Liver (tissue), 9 donors: ENCODE results near the gene RPTOR. TPM values are rescaled to one million over a fixed set of nuclear protein-coding genes. Genes with fewer than 3 reads are reported as not detected.

Source experiments
- DNase-seq: peaks from one replicate; pipeline ENCODE4 v3.0.0-alpha.2; 2017; ENCODE audit warnings: low spot score
- H3K27ac ChIP-seq, 2 donors: one replicate each; pipeline ENCODE4 v1.7.0; 2013; ENCODE audit warnings: inconsistent platforms in 2 of 2, low read length in 2 of 2, control low read depth in 1 of 2, low read depth in 1 of 2, mild to moderate bottlenecking in 1 of 2
- H3K27me3 ChIP-seq, 4 donors: one replicate each; pipeline versions ENCODE4 v1.6.1 to v1.7.0; 2013; ENCODE audit warnings: low read length in 3 of 4, inconsistent platforms in 1 of 4, mild to moderate bottlenecking in 1 of 4, moderate library complexity in 1 of 4; ENCODE audit not compliant: control insufficient read depth in 4 of 4, insufficient read depth in 4 of 4
- H3K36me3 ChIP-seq, 4 donors: one replicate each; pipeline versions ENCODE4 v1.6.1 to v1.7.0; 2013; ENCODE audit warnings: low read length in 3 of 4, mild to moderate bottlenecking in 3 of 4, low read depth in 1 of 4, moderate library complexity in 1 of 4; ENCODE audit not compliant: control insufficient read depth in 4 of 4, insufficient read depth in 3 of 4
- H3K4me1 ChIP-seq, 4 donors: one replicate each; pipeline versions ENCODE4 v1.6.1 to v1.7.0; 2013; ENCODE audit warnings: low read length in 3 of 4, mild to moderate bottlenecking in 3 of 4, moderate library complexity in 1 of 4; ENCODE audit not compliant: control insufficient read depth in 4 of 4, insufficient read depth in 4 of 4
- H3K4me3 ChIP-seq, 3 donors: one replicate each; pipeline versions ENCODE4 v1.6.1 to v1.7.0; 2013; ENCODE audit warnings: low read length in 3 of 3, control low read depth in 1 of 3, low read depth in 1 of 3, mild to moderate bottlenecking in 1 of 3
- H3K9ac ChIP-seq, 2 donors: one replicate each; pipeline ENCODE4 v1.7.0; 2013; ENCODE audit warnings: low read length in 2 of 2, mild to moderate bottlenecking in 2 of 2, moderate library complexity in 2 of 2, control low read depth in 1 of 2, low read depth in 1 of 2
- H3K9me3 ChIP-seq, 4 donors: one replicate each; pipeline versions ENCODE4 v1.6.1 to v1.7.0; 2013; ENCODE audit warnings: low read length in 3 of 4; ENCODE audit not compliant: control insufficient read depth in 4 of 4
- ATF3 ChIP-seq: IDR thresholded peaks from 2 replicates; pipeline ENCODE4 v1.6.1; 2016; ENCODE audit warnings: antibody characterized with exemption
- CTCF ChIP-seq: fragments of 150-350 bp; IDR thresholded peaks from 2 replicates; pipeline ENCODE4 v1.5.1; 2017; ENCODE audit warnings: improper control_type of control experiment, low read depth, low read length; ENCODE audit not compliant: missing input control
- FOXA1 ChIP-seq: IDR thresholded peaks from 2 replicates; pipeline ENCODE4 v1.6.1; 2016; ENCODE audit warnings: antibody characterized with exemption
- GABPA ChIP-seq, 2 donors: IDR thresholded peaks in 1 of 2; conservative IDR thresholded peaks in 1 of 2; 2 replicates each; pipeline ENCODE4 v1.6.1; 2016; ENCODE audit warnings: antibody characterized with exemption in 2 of 2, mild to moderate bottlenecking in 1 of 2, moderate library complexity in 1 of 2
- HNF4A ChIP-seq, 2 donors: conservative IDR thresholded peaks; 2 replicates each; pipeline ENCODE4 v1.6.1; 2016; ENCODE audit warnings: antibody characterized with exemption in 2 of 2, mild to moderate bottlenecking in 2 of 2
- HNF4G ChIP-seq: IDR thresholded peaks from 2 replicates; pipeline ENCODE4 v1.6.1; 2016; ENCODE audit warnings: antibody characterized with exemption
- JUND ChIP-seq, 2 donors: IDR thresholded peaks; 2 replicates each; pipeline ENCODE4 v1.6.1; 2016; ENCODE audit warnings: antibody characterized with exemption in 2 of 2
- NR2F2 ChIP-seq: IDR thresholded peaks from 2 replicates; pipeline ENCODE4 v1.6.1; 2016; ENCODE audit warnings: antibody characterized with exemption
- RAD21 ChIP-seq, 2 donors: IDR thresholded peaks; 2 replicates each; pipeline ENCODE4 v1.6.1; 2016; ENCODE audit warnings: antibody characterized with exemption in 2 of 2, mild to moderate bottlenecking in 2 of 2
- REST ChIP-seq: IDR thresholded peaks from 2 replicates; pipeline ENCODE4 v1.6.1; 2016; ENCODE audit warnings: antibody characterized with exemption, mild to moderate bottlenecking
- RXRA ChIP-seq, 2 donors: IDR thresholded peaks; 2 replicates each; pipeline ENCODE4 v1.6.1; 2017 to 2018; ENCODE audit warnings: antibody characterized with exemption in 2 of 2, mild to moderate bottlenecking in 1 of 2
- SP1 ChIP-seq: IDR thresholded peaks from 2 replicates; pipeline ENCODE4 v1.6.1; 2018; ENCODE audit warnings: antibody characterized with exemption, mild to moderate bottlenecking
- TAF1 ChIP-seq: conservative IDR thresholded peaks from 2 replicates; pipeline ENCODE4 v1.6.1; 2016; ENCODE audit warnings: antibody characterized with exemption, mild to moderate bottlenecking
- YY1 ChIP-seq: IDR thresholded peaks from 2 replicates; pipeline ENCODE4 v1.6.1; 2016; ENCODE audit warnings: antibody characterized with exemption, mild to moderate bottlenecking
- WGBS: extraction: QIAGEN DNeasy Blood & Tissue Kit; methylation state at CpG from one replicate; pipeline ENCODE4 v1.1.7; 2013; 5-methylcytosine and 5-hydroxymethylcytosine counted together
- polyA plus RNA-seq, 2 donors: library from polyadenylated mRNA; stranded (reverse) in 1 of 2; unstranded in 1 of 2; fragments of 200-250 nt in 1 of 2; fragments of >200 nt in 1 of 2; fragmentation: Nextera tagmentation in 1 of 2; extraction: Ambion mirVana in 1 of 2; gene quantifications; one replicate each; pipeline versions ENCODE4 v1.2.1 to v1.2.3, GENCODE V29; 2013 to 2015
- total RNA-seq, 2 donors: library from RNA; depleted of rRNA; stranded (reverse); fragments of >200 nt; gene quantifications; one replicate each; pipeline ENCODE4 v1.2.3, GENCODE V29; 2014
- TF ChIP-seq, protein P1 (sequence below): IDR thresholded peaks from 2 replicates; pipeline ENCODE4 v1.6.1; 2016; ENCODE audit warnings: antibody characterized with exemption
- donor health status: healthy.
- donor health status: healthy.
- donor health status: healthy.
- donor health status: healthy.
- donor health status: healthy.

The RPTOR gene
- total and polyA plus RNA-seq, 4 donors, result 4.8 to 25.4 (median 11.6) TPM

GRCh38 chr17:80518392-80518791 lies 26.2 kb upstream of the RPTOR start:
- DNase-seq, result no peak
- WGBS, result 41% methylated on average over 1 of the region's 1 CpG
- Histone ChIP-seq H3K27ac (no peak overlapping the region), H3K9ac (no peak overlapping the region), H3K27me3 (no peaks in the 10 kb centered on the region), H3K4me3 (no peak overlapping the region), H3K9me3 (no peaks in the 10 kb centered on the region), H3K36me3 (no peaks in the 10 kb centered on the region), H3K4me1 (no peaks in the 10 kb centered on the region)
- TF ChIP-seq ATF3 (no peak), SP1 (no peak), FOXA1 (no peak), RAD21 (IDR thresholded peaks at IDR 0.05) (no peak), JUND (IDR thresholded peaks at IDR 0.05) (no peak), YY1 (no peak), CTCF (no peak), HNF4A (conservative IDR thresholded peaks at IDR 0.05) (no peak), GABPA (IDR thresholded peaks at IDR 0.05 in 1 of 2, conservative IDR thresholded peaks at IDR 0.05 in 1 of 2) (no peak), NR2F2 (no peak)
- TF ChIP-seq, protein P1, sequence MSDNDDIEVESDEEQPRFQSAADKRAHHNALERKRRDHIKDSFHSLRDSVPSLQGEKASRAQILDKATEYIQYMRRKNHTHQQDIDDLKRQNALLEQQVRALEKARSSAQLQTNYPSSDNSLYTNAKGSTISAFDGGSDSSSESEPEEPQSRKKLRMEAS, result no peak

DNA sequence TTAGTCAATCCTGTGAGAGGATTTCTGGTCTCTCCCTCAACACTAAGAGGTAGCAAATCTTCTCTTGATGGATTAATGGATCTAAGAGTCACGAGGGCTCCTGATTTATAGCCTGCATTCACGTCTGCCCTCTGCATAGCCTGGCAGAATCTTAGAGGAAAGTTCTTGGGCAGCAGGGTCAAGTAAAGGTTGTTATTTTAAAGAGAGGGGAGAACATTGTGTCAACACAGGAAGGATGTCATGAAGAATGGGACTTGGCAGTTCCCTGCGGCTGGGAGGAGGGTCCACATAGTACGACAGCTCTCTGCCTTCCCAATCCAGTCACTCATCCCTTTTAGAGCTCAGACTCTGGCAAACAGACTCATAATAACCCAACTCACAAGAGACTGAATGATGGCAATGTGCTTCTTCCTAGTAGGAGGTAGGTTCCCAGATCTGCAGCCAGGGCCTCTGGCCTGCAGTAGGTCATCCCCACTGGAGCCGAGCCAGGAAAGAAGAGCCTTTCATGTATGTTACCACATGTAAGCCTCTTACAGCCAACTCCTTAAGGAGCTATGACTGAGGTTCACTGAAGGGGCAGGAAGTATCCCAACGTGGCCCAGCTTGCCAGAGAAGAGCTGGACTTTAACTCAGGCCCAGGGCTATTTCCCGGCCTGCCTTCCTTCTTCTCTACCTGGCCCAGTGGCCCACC lies 25.4 kb upstream of the RPTOR start:
- Histone ChIP-seq H3K27ac (no peak overlapping the region), H3K4me1 (no peaks in the 10 kb centered on the region), H3K9ac (no peak overlapping the region), H3K36me3 (no peaks in the 10 kb centered on the region), H3K9me3 (no peaks in the 10 kb centered on the region), H3K27me3 (no peaks in the 10 kb centered on the region), H3K4me3 (no peak overlapping the region)
- no peak for DNase-seq
- 44% methylated on average over 7 of the region's 7 CpGs for WGBS
- no peak for TF ChIP-seq HNF4A (conservative IDR thresholded peaks at IDR 0.05)
- TF ChIP-seq NR2F2, result peak; percentile 20
- no peak for TF ChIP-seq HNF4G
- TF ChIP-seq TAF1, result no peak
- TF ChIP-seq FOXA1, result no peak
- no peak for TF ChIP-seq RXRA (IDR thresholded peaks at IDR 0.05)
- no peak for TF ChIP-seq YY1
- no peak for TF ChIP-seq REST
